ENCODE results near the gene GDF15.

GRCh38 chr19:18426416-18426767 is 40.4 kb downstream of the GDF15 start:
- no peak for TF ChIP-seq CTCF (conservative IDR thresholded peaks at IDR 0.05; ENCODE audit: low read length)
- TF ChIP-seq EZH2phosphoT487 (IDR thresholded peaks at IDR 0.05; ENCODE audit: borderline replicate concordance, low read depth, low read length): no peak

Measured in OCI-LY7 (cell line).